Activated CD8-positive, alpha-beta memory T cell treated with anti-CD3 and anti-CD28 coated beads, Interleukin-2, amount 50 U/mL, for 4 hours (primary cell): ENCODE measurements around the gene MYOM3.

Experiments
- DNase-seq: peaks from one replicate; pipeline ENCODE4 v3.0.0-alpha.2; 2020

MYOM3 gene

GRCh38 chr1:24113641-24114033, 1.7 kb upstream of the MYOM3 start:
- DNase-seq, result no peak

DNA sequence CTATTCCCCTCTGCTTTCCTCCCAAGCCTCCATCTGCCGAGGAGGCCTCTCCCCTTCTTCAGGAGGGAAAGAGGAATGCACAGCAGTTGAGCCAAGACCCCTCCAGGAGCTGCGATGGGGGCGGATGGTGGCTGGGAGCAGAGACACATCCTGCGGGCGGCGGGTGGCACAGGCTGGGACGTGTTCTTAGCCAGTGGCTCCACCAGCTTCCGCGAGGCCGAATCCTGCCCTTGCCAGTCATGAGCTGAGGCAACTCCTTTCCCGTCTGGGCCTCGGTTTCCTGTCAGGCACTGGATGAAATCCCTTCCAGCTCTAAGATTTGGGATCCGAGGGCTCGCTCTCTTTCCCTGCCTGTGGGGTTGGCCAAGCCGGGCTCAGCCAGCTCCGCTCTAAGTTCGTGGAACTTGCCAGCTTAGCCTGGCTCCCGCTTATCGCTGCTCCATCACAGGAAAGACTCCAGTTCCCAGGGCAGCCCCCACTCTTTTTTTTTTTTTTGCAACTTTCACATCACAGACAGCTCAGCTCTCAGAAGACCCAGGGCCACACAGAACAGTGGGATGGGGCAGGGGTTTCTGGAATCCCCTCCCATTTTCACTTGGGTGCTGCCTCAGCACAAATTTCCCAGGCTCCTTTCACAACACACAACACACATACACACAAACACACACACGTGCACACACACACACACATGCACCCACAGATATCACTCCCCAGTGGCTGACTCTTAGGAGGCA, 506 bp downstream of the MYOM3 start:
- no peak for DNase-seq

DNA sequence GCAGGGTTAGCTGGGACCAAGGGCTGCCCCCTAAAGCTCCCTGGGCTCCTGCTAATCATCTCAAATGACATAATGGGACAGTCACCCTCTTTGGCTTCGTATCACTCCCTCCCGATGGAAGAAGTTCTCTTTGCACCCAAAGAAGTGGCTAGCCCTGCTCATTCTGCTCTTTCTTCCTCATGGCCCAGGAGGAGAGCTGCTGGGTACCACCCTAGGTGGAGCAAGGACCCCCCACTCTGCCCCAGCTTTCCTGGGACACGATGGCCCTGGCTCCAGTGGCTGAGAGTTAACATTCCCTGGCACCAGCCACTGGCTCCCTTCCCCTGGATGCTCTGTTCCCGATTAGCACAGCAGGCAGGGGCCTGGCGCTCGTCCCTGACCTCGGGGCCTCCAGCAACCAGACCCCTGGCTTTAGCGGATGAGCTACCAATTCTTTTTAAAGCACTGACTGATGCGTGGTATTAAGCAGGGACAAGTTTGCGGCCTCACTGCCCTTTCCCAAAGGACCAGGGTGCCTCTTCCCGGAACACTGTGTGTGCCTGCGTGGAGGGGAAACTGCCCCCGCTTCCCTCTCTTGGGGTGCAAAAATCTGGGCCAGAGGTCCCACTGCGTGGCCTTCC, 1.2 kb downstream of the MYOM3 start:
- no peak for DNase-seq

DNA sequence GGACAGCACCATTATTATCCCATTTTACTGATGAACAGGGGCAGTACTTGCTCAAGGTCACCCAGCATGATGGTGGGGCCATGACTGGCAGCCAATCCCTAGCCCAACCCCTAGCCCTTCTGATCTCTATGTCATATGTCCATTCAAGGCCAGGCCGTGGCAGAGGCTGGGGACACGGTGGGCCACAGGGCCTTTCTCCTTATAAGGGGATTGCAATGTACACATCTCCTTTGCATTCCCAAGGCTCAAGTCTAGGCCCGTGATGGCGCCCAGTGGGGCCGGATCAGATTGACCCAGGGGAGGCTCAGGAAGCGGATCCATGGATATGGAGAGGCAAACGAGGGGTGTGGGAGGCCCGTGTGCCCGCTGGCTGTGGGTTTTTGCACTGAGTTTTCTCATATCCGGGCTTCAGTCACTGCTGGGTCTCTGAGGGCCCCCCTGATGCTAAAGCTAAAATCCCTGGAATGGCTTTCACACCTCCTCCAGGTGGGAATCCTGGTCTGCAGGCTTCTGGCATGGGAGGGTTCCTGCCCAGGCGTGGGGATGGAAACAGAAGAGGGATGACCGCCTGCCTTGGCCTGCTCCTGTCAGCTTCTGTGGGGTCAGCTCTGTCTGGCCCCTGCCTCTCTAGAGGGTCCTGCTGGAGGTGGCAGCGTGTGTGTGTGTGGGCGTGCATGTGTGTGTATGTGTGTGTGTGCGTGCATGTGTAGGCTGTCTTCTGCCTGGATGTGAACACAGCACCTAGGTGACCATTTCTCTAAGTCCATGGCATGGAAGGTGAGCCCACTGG, 2.1 kb downstream of the MYOM3 start:
- DNase-seq, result no peak

DNA sequence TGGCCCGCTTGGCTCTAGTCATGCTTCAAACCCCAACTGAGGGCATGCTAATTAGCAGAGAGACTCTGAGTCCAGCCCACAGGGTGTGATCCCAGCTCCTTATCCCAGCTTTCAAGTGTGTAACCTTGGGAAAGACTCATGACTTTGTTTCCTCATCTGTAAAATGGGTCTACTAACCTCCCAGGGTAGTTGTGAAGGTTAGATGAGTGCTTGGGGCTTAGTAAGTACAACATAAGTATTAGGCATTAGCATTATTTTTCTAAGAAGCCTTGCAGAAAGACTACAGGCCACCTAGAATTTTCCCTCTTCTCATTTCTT, 2.8 kb downstream of the MYOM3 start:
- DNase-seq, result no peak

DNA sequence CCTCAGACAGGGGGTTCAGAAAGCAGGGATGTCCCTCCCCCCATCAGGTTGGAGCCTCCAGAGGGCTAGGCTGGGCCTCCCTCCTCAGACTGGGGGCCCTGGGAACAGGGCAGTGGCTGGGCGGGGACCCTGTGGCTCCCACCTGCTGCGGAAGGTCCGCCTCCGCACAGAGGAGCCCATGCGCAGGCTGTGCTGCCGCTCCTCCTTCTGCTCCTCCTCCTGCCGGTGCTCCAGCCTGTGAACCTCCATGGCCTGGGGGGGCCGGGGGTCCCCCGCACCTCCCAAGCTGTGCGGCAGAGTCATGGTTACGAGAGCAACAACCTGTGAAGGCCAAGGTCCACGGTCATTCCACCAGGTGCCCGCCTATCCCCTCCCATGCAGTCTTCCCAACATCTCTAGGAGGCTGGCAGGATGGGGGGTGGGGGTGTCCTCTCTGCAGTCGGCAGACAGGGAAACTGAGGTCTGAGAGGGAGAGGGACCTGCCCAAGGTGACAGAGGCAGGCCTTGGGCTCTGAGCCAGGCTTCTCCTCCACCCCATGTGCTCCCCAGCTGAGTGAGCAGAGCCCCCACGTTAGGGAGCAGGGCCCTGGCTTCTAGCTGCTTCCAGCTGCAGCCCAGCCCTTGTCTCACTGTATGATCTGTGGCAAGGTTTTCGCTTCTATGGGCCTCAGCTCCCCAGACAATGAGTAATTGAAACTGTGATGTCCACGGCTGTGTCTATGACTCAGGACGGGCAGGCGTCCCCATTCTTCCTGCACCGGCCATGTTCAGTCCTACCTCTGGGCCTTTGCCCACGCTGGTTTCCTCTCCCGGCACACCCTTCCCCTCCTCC, 3.4 kb downstream of the MYOM3 start:
- no peak for DNase-seq

DNA sequence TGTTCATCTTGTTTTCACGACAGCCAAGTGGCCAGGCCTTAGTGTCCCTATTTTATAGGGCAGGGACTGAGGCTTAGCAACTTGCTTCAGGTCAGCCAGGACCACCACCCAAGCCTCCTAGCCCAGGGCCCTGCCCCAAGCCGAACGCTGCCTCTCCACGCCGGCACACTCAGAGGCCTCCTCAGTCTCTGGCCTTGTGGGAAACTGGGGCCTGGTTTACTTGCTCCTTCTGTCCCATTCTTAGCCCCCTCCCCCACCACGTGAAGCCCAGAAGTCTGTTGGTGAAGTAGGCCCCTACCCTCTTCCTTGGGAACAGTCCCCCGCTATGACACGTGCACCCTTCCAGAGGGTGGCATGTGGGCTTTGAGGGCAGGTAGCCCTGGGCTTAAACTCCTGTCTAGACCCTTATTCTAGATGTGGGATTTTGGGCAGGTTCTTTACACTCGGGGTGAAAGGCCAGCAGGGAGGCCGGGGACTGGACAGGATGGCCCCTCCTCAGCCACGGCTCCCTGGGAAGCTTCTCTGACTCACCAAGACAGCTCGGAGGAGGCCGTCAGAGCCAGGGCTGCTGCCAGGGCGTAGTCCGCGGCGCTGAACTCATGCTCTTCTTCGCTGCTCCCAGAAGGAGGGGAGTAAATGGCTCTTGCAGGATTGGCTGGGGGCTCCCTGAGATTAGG, 4.3 kb downstream of the MYOM3 start:
- no peak for DNase-seq

DNA sequence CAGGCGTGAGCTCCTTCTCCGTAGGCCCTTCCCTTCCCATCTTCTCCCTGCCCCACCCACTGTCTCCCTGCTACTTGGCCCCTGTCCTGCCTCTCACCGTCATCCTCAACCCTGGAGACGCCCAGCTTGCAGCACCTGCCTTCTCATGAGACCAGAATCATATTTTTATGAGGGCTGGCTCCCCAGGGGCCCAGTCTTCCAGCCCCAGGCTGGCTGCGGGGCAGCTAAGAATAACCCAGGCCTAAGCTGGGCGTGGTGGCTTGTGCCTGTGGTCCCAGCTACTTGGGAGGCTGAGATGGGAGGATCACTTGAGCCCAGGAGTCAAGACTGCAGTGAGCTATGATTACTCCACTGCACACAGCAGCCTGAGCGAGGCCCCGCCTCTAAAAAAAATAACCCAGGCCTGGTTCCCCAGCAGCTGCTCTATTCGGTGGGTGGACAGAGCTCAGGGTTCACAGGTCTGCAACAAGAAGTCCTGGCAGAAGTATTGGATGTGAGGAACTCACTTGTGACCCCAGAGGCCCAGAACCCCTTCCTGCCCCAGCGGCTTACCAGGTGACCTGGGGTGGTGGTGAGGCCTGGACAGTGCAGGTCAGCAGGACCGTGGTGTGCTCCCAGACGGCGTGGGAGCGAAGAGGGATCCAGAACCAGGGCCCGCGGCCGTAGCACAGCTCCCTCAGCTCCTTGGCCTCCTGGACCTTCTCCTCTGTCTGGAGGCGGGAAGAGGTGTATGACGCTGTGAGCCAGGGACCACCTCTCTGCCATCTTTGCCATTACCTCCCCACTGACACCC, 6.4 kb downstream of the MYOM3 start:
- no peak for DNase-seq

- no peak for DNase-seq
Measured at GRCh38 chr1:24104854-24105253, 7.1 kb downstream of the MYOM3 start.

GRCh38 chr1:24103879-24104278, 8.1 kb downstream of the MYOM3 start:
- no peak for DNase-seq

- DNase-seq, result no peak
Measured at GRCh38 chr1:24103408-24103807, 8.5 kb downstream of the MYOM3 start.

DNA sequence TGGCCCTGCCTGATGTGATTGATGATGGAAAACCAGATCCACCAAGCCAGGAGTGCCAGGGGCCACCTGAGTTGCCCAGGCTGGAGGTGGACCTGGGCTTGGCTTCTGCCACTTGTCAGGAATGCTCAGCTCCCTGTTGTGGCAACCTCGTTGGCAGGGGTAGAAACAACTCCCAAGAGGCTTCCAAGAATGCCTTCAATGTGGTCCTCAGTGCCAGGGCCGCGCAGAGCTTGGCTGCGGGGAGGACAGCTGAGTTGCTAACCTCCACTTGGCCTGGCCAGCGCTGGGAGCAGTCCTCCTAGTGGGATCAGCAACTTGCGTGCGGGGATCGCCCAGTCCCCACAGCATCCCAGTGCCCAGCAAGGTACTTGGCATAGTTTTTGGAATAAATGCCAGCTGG, 9.0 kb downstream of the MYOM3 start:
- no peak for DNase-seq

- DNase-seq, result no peak
Measured at GRCh38 chr1:24101796-24102586, 9.9 kb downstream of the MYOM3 start.

GRCh38 chr1:24100945-24101737, 10.8 kb downstream of the MYOM3 start:
- DNase-seq, result no peak

DNA sequence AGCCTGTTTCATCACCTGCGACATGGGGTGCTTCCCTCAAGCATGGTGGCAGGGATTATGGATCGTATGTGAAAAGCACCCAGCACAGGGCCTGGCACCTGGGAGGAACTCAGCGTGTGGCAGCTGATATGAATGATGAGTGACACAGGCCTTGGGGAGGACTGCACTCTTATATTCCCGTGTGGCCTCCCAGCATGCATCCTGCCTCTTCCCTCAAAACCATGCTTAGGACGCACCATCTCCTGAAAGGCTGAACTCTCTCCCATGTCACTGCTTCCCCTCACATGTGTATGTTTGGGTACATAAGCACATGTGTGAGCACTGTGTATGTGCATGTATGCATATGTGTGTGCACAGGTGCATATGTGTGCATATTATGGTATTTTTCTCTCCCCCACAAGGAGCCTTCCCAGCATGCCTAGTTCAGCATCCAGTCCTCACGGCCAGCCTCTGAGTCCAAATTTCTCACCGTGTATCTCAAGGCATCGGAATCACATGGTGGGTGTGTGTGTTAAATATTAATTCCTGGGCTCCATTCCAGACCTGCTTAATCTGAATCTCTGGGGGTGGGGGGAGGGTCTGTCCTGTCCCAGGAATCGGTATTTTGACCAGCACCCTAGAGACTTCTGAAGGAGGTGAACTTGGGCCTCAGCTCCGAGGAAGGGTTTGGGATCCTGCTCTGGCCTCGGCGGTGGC, 12.8 kb downstream of the MYOM3 start:
- no peak for DNase-seq

DNA sequence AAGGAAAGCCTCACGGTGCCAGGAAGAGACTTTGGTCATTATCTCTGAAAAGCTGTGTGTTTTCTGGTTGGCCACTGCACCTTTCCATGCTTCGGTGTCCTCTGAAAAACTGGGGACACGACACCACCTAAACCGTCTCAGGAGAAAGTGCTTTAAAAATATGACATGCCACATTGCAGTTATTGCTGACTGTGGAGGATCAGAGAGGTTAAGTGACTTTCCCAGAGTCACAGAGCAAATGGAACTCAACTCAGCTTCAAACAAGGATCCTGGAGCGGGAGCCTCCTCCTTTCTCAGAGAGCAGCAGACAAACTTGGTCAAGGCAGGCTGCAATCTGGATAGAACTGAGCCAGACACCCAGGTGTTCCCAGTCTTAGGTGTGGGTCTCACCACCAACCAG, 13.8 kb downstream of the MYOM3 start:
- DNase-seq, result no peak

GRCh38 chr1:24097663-24098062, 14.3 kb downstream of the MYOM3 start:
- DNase-seq, result no peak

- DNase-seq, result no peak
Measured at GRCh38 chr1:24096739-24097103, 15.2 kb downstream of the MYOM3 start.

DNA sequence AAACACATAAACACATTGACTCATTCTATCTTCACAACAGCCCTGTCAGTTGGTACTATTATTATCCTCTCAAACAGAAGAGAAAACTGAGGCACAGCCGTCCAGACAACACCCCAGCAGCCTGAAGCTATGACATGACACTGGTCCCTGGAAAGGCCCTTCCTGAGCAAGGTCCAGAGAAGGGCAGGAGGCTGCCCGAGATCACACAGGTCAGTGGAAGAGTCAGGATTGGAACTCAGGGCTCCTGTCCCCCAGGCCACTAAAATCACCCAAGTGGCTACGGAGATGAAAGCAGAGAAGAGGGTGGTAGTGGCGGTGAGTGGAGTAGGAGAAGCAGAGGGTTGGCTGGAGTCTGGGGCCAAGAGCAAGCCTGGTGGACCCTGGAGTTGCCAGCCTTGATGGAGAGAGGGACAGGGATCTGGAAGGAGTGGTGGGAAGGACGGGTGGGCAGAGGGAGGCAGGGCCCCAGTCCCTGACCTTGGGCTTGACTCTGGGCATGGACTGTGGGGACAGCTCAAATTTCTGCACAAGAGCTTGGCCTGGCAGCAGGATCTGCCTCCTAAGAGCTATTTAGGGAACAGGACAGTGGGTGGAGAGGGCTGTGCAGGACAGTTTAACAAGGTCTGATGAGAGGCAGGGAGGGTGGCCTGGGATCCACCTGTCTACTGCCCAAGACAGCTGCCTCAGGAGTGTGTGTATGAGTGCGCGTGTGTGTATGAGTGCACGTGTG, 15.8 kb downstream of the MYOM3 start:
- no peak for DNase-seq
